NCI-H146 treated with DMSO at 0.1 percent for 48 hours (cell line): ENCODE results near the gene DPEP1.

Experiments used
- DNase-seq: peaks from one replicate; lab custom pipeline; 2025; ENCODE audit not compliant: unreplicated experiment; lab: John Stamatoyannopoulos, UW

The DPEP1 gene

DNA sequence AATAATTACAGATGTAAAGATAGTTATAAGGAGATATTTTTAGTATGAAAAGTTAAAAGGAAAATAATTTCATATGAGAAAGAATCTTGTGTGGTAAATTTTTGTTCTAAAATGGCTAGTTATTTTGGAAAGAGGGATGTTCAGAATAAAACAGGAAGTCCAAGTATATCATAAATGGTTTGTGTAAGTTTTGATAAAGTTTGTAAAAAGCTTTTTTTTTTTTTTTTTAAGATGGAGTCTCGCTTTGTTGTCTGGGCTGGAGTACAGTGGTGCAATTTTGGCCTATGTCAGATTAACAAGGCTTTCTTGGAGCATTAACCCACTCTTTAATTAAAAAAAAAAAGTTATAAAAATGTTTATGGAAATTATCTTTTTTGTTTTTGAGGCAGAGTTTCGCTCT lies 64.8 kb downstream of the DPEP1 start:
- DNase-seq: no peak

DNA sequence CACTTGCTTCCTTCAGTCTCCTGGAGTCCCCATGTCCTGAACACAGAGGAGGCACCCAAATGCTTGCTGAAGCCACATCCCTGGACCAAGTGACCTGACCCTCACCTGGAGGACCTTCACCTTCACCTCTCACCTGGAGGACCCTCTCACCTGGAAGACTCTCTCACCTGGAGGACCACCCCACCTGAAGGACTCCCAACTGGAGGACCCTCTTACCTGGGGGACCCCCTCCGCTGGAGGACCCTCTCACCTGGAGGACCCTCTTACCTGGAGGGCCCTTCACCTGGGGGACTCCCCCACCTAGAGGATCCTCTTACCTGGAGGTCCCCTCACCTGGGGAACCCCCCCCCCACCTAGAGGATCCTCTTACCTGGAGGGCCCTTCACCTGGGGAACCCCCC lies 72.5 kb downstream of the DPEP1 start:
- no peak for DNase-seq

DNA sequence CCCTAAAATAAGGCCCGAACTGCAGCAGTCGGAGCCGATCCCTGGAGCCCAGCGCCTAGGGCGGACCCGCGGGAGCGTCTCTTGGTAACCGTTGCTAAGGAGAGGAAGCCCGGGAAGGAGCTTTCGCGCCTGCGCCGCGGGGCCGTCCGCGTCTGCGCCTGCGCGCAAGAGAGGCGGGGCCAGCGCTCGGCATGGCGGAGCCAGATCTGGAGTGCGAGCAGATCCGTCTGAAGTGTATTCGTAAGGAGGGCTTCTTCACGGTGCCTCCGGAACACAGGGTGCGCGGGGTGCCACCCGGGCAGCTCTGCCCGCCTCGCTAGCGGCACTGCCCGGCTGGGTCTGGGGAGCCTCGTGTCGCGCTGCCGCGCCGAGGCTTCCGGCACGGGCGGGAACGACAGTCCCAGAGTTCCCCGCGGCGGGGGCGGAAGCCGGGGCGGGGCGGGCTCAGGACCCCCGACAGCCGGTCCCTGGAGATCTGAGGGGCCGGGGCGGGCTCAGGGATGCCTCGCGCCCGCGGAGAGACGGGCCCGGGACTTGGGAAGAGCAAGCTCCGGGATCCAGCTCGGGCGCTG lies 73.2 kb downstream of the DPEP1 start, which contains the start of gene CDK10:
TSS of gene CDK10 (plus strand) at position 170 of the 572 bp plus-strand sequence. CDS start at position 192, 22 bp downstream.
- DNase-seq: peak; percentile 40

DNA sequence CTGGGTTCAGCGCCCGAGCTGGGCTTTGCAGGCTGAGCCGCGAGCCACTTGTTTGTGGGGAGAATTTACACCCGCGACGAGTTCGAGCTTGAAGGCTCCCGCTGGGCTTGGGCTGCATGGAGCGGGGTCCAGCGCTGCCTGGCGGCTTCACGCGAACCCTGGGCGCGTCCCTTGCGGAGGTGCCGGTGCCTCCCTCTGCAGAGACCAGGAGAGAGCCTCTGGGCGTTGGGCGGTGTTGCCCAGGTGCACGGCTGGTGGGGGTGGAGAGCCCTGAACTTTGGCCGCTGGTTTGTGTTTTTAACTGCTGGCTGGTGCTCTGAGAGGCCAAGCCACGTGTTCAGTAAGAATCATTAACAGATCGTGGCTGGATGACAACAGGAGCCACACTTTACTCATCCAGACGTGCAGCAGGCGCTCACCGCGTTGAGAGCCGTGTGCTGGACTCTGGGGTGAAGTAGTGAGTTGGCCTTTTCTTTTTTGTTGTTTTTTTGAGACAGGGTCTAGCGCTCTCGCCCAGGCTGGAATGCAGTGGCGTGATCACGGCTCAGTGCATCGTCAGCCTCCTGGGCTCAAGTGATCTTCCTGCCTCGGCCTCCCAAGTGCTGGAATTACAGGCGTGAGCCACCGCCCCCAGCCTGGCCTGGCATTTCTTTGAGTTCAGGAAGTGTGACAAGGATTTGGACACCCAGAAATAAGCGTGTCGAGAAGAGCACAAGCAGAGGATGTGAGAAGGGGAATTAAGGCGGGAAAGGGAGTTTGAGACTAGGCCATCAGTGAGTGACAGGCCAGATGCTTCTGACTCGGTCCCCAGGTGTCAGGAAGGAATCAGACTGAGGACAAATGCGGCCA lies 73.9 kb downstream of the DPEP1 start:
- no peak for DNase-seq
